GM12878 (cell line): ENCODE results near the gene CBLN3. TPM values are rescaled to one million over a fixed set of nuclear protein-coding genes. Genes with fewer than 3 reads are reported as not detected.

ENCODE experiments used
- ATAC-seq: fragments of 200-7000 bp; cut with Tn5 transposase; 3 replicates; pipeline ENCODE4 v1.9.1; 2020; ENCODE audit warnings: mild to moderate bottlenecking, moderate library complexity
- BruUV-seq: library from RNA; stranded (reverse); fragments of 400-500 nt; replicated peaks from 2 replicates; lab custom pipeline; 2021; lab: Mats Ljungman, UMichigan
- CTCF ChIA-PET: fragments of 300-600 bp; sonication (Branson Sonifier 250); formaldehyde crosslinking; extraction: SDS; loops from one replicate; lab custom pipeline; 2021; ENCODE audit warnings: inconsistent platforms; lab: Yijun Ruan, JAX
- POLR2A ChIA-PET: fragments of 350-600 bp; formaldehyde crosslinking; extraction: SDS; loops from one replicate; lab custom pipeline; 2021; ENCODE audit warnings: inconsistent platforms; lab: Charles Lee
- RAD21 ChIA-PET: fragments of 300-600 bp; sonication (Branson Sonifier 250); formaldehyde crosslinking; loops from one replicate; lab custom pipeline; 2023; ENCODE audit warnings: antibody characterized with exemption; ENCODE audit not compliant: unreplicated experiment; lab: Charles Lee
- SMC1A ChIA-PET: fragments of 300-600 bp; sonication (Branson Sonifier 250); formaldehyde crosslinking; loops from one replicate; lab custom pipeline; 2023; ENCODE audit not compliant: unreplicated experiment, uncharacterized antibody; lab: Charles Lee
- DNase-seq: peaks from one replicate; pipeline ENCODE4 v3.0.0-alpha.2; 2011; ENCODE audit warnings: low read depth, low spot score
- FAIRE-seq: peaks from 3 replicates; lab custom pipeline; 2011; peaks lifted over from hg19 to GRCh38; lab: Jason Lieb, UNC
- H2AFZ ChIP-seq: 2 replicates; pipeline ENCODE4 v1.6.0; 2011; ENCODE audit warnings: low read depth, low read length, control low read depth; ENCODE audit not compliant: control insufficient read depth
- H3K27ac ChIP-seq: 2 replicates; pipeline ENCODE4 v1.5.1; 2011; ENCODE audit warnings: control low read depth; ENCODE audit not compliant: control insufficient read depth, insufficient read depth
- H3K27me3 ChIP-seq, 2 experiments: replicated peaks in 1 of 2; 2 replicates each; pipeline versions ENCODE4 v1.6.0 to v1.6.1; 2011; ENCODE audit warnings: low read length in 1 of 2; ENCODE audit not compliant: control insufficient read depth in 2 of 2, insufficient read depth in 2 of 2
- H3K36me3 ChIP-seq, 2 experiments: 2 replicates each; pipeline ENCODE4 v1.5.1; 2011; ENCODE audit warnings: low read length in 1 of 2; ENCODE audit not compliant: control insufficient read depth in 2 of 2, insufficient read depth in 2 of 2
- H3K4me1 ChIP-seq: 2 replicates; pipeline ENCODE4 v1.6.1; 2011; ENCODE audit warnings: mild to moderate bottlenecking, low read length, moderate library complexity, mixed read lengths; ENCODE audit not compliant: control insufficient read depth, insufficient read depth
- H3K4me2 ChIP-seq: 2 replicates; pipeline ENCODE4 v1.6.0; 2011; ENCODE audit warnings: control low read depth; ENCODE audit not compliant: control insufficient read depth, insufficient read depth
- H3K4me3 ChIP-seq: fragments of 200-600 bp; sonication (generic); 2 replicates; pipeline ENCODE4 v1.5.1; 2016
- H3K79me2 ChIP-seq: 2 replicates; pipeline ENCODE4 v1.6.0; 2011; ENCODE audit warnings: low read length; ENCODE audit not compliant: control insufficient read depth, insufficient read depth
- H3K9ac ChIP-seq: 2 replicates; pipeline ENCODE4 v1.8.0; 2011; ENCODE audit warnings: low read length, control low read depth, mixed read lengths; ENCODE audit not compliant: control insufficient read depth, insufficient read depth
- H3K9me3 ChIP-seq: replicated peaks from 3 replicates; pipeline ENCODE4 v1.5.1; 2011; ENCODE audit warnings: mild to moderate bottlenecking, low read length; ENCODE audit not compliant: control insufficient read depth, insufficient read depth
- H4K20me1 ChIP-seq: 2 replicates; pipeline ENCODE4 v1.6.0; 2011; ENCODE audit not compliant: control insufficient read depth, insufficient read depth
- BRCA1 ChIP-seq: IDR thresholded peaks from 2 replicates; pipeline ENCODE4 v1.6.1; 2011; ENCODE audit warnings: low read depth, low read length, improper control_type of control experiment
- EED ChIP-seq: sonication (generic); IDR thresholded peaks from 2 replicates; pipeline ENCODE4 v1.6.1; 2016; ENCODE audit warnings: antibody characterized with exemption, low read depth
- EZH2 ChIP-seq: IDR thresholded peaks from 2 replicates; pipeline ENCODE4 v1.6.1; 2012; ENCODE audit warnings: low read depth, mild to moderate bottlenecking, control low read depth, inconsistent platforms, low read length, borderline replicate concordance; ENCODE audit not compliant: control insufficient read depth
- HDAC2 ChIP-seq: fragments of 200-600 bp; sonication (generic); IDR thresholded peaks from 2 replicates; pipeline ENCODE4 v1.6.1; 2017
- SMAD5 ChIP-seq: IDR thresholded peaks from 2 replicates; pipeline ENCODE4 v1.6.1; 2016; ENCODE audit warnings: antibody characterized with exemption, low read depth
- SPI1 ChIP-seq: IDR thresholded peaks from 2 replicates; pipeline ENCODE4 v1.6.1; 2011; ENCODE audit warnings: low read depth, mild to moderate bottlenecking, low read length, moderate library complexity, borderline replicate concordance; ENCODE audit not compliant: insufficient read depth
- WGBS: methylation state at CpG from one replicate; pipeline ENCODE4 v1.1.6; 2016; ENCODE audit warnings: low lambda C conversion rate; ENCODE audit not compliant: insufficient replicate concordance, insufficient coverage; ENCODE audit errors: missing lambda C conversion rate; 5-methylcytosine and 5-hydroxymethylcytosine counted together
- in situ Hi-C: fragments of 300-500 bp; cut with MboI; formaldehyde crosslinking; loops from 9 replicates; pipeline ENCODE4 v1.14.3; 2018; ENCODE audit warnings: mixed read lengths
- intact Hi-C: fragments of 100-400 bp; cut with micrococcal nuclease; formaldehyde crosslinking; loops from one replicate; pipeline ENCODE4 v1.14.2; 2022; ENCODE audit not compliant: unreplicated experiment
- polyA plus RNA-seq, 11 experiments: library from polyadenylated mRNA; depleted of rRNA in 4 of 11; unstranded in 6 of 11; stranded (reverse) in 5 of 11; fragments of >200 nt; fragmentation: Nextera tagmentation in 4 of 11; fragmentation: Illumina TruSeq in 1 of 11; extraction: Ambion mirVana in 4 of 11; extraction: Trizol in 1 of 11; gene quantifications; 1 replicate in 1 of 11; 2 replicates in 10 of 11; pipeline versions ENCODE4 v1.2.1 to v1.2.3, GENCODE V29; 2011 to 2016; ENCODE audit warnings: inconsistent platforms in 2 of 11, missing spikeins in 2 of 11, low read depth in 1 of 11
- total RNA-seq, 4 experiments: library from RNA; depleted of rRNA in 3 of 4; stranded (reverse); fragments of >200 nt in 3 of 4; fragmentation: Illumina TruSeq in 1 of 4; extraction: Trizol in 1 of 4; gene quantifications; 2 replicates each; pipeline versions ENCODE4 v1.2.1 to v1.2.3, GENCODE V29; 2013 to 2021
- TF ChIP-seq, protein P1 (sequence below): IDR thresholded peaks from 2 replicates; pipeline ENCODE4 v1.6.1; 2012; ENCODE audit warnings: low read depth, low read length, improper control_type of control experiment
- TF ChIP-seq, protein P2 (sequence below): fragments of 450-650 bp; IDR thresholded peaks from 2 replicates; pipeline ENCODE4 v1.6.1; 2017; ENCODE audit warnings: low read depth, mild to moderate bottlenecking, moderate library complexity
- TF ChIP-seq, protein P3 (sequence below): IDR thresholded peaks from 2 replicates; pipeline ENCODE4 v1.6.1; 2011; ENCODE audit warnings: low read depth, mild to moderate bottlenecking, low read length, moderate library complexity, borderline replicate concordance; ENCODE audit errors: extremely low read depth
- TF ChIP-seq, protein P4 (sequence below): IDR thresholded peaks from 2 replicates; pipeline ENCODE4 v1.6.1; 2012; ENCODE audit warnings: improper control_type of control experiment, low read depth, low read length; ENCODE audit not compliant: insufficient replicate concordance
- TF ChIP-seq, protein P5 (sequence below): IDR thresholded peaks from 2 replicates; pipeline ENCODE4 v1.6.1; 2011; ENCODE audit warnings: borderline replicate concordance, low read depth, mild to moderate bottlenecking, moderate library complexity, mixed read lengths, low read length; ENCODE audit not compliant: insufficient read depth; ENCODE audit errors: extremely low read length
- TF ChIP-seq, protein P6 (sequence below), 3 experiments: IDR thresholded peaks in 2 of 3; conservative IDR thresholded peaks in 1 of 3; 2 replicates each; pipeline ENCODE4 v1.5.1; 2011; ENCODE audit warnings: low read depth in 3 of 3, low read length in 3 of 3, mild to moderate bottlenecking in 3 of 3, control low read depth in 2 of 3, moderate library complexity in 2 of 3, inconsistent platforms in 1 of 3, mixed read lengths in 1 of 3; ENCODE audit not compliant: control insufficient read depth in 2 of 3, insufficient read depth in 1 of 3; ENCODE audit errors: extremely low read depth in 1 of 3

The CBLN3 gene
- total and polyA plus RNA-seq, 10 of the 15 experiments (the other 5 are each of a cell fraction or from before 2014, with no cell fraction given): 0.16 to 4.9 (median 1.3) TPM

DNA sequence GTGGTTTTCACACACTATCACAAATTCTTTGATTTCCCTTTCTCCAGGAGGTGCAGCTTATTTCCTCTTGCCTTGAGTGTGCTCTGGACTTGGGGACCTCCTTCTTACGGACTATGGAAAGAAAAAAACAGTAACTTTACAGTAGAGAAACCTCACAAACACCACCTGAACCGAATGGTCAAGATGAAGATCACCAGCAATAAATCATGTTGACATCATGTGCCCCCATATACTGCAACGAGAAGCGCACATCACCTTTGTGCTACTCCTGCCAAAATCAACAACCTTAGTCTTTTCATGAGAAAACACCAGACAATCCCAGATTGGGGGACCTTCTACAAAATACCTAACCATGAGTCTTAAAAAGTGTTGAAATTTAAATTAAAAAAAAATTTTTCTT is 43.9 kb downstream of the CBLN3 start:
- H3K36me3 ChIP-seq: no peaks in the 10 kb centered on the region
- H3K9ac ChIP-seq: no peak overlapping the region
- BruUV-seq: no TSS peak
- in situ Hi-C loops (no loop called here), intact Hi-C loops (no loop called here)
- H3K27me3 ChIP-seq: no peaks in the 10 kb centered on the region; a peak in 2 of 4 replicates
- H4K20me1 ChIP-seq: no peaks in the 10 kb centered on the region
- no peaks in the 10 kb centered on the region for H3K79me2 ChIP-seq
- H3K4me1 ChIP-seq: no peaks in the 10 kb centered on the region
- POLR2A ChIA-PET: interaction anchor here (0.6 to 1.1 kb wide), 2 partner anchors 21 to 841 kb away, joined by 4 to 6 read pairs; no protein-coding TSS in a partner anchor
- 47% methylated on average over 4 of the region's 4 CpGs for WGBS
- TF ChIP-seq BRCA1: no peak
- TF ChIP-seq EED: no peak
- no peak for TF ChIP-seq SPI1
- TF ChIP-seq HDAC2: no peak
- TF ChIP-seq, protein P1, sequence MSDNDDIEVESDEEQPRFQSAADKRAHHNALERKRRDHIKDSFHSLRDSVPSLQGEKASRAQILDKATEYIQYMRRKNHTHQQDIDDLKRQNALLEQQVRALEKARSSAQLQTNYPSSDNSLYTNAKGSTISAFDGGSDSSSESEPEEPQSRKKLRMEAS: no peak
- TF ChIP-seq, protein P2, sequence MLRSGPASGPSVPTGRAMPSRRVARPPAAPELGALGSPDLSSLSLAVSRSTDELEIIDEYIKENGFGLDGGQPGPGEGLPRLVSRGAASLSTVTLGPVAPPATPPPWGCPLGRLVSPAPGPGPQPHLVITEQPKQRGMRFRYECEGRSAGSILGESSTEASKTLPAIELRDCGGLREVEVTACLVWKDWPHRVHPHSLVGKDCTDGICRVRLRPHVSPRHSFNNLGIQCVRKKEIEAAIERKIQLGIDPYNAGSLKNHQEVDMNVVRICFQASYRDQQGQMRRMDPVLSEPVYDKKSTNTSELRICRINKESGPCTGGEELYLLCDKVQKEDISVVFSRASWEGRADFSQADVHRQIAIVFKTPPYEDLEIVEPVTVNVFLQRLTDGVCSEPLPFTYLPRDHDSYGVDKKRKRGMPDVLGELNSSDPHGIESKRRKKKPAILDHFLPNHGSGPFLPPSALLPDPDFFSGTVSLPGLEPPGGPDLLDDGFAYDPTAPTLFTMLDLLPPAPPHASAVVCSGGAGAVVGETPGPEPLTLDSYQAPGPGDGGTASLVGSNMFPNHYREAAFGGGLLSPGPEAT: no peak
- no peak for TF ChIP-seq SMAD5
- no peak for TF ChIP-seq EZH2
- TF ChIP-seq, protein P3, sequence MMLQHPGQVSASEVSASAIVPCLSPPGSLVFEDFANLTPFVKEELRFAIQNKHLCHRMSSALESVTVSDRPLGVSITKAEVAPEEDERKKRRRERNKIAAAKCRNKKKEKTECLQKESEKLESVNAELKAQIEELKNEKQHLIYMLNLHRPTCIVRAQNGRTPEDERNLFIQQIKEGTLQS: no peak
- TF ChIP-seq, protein P4, sequence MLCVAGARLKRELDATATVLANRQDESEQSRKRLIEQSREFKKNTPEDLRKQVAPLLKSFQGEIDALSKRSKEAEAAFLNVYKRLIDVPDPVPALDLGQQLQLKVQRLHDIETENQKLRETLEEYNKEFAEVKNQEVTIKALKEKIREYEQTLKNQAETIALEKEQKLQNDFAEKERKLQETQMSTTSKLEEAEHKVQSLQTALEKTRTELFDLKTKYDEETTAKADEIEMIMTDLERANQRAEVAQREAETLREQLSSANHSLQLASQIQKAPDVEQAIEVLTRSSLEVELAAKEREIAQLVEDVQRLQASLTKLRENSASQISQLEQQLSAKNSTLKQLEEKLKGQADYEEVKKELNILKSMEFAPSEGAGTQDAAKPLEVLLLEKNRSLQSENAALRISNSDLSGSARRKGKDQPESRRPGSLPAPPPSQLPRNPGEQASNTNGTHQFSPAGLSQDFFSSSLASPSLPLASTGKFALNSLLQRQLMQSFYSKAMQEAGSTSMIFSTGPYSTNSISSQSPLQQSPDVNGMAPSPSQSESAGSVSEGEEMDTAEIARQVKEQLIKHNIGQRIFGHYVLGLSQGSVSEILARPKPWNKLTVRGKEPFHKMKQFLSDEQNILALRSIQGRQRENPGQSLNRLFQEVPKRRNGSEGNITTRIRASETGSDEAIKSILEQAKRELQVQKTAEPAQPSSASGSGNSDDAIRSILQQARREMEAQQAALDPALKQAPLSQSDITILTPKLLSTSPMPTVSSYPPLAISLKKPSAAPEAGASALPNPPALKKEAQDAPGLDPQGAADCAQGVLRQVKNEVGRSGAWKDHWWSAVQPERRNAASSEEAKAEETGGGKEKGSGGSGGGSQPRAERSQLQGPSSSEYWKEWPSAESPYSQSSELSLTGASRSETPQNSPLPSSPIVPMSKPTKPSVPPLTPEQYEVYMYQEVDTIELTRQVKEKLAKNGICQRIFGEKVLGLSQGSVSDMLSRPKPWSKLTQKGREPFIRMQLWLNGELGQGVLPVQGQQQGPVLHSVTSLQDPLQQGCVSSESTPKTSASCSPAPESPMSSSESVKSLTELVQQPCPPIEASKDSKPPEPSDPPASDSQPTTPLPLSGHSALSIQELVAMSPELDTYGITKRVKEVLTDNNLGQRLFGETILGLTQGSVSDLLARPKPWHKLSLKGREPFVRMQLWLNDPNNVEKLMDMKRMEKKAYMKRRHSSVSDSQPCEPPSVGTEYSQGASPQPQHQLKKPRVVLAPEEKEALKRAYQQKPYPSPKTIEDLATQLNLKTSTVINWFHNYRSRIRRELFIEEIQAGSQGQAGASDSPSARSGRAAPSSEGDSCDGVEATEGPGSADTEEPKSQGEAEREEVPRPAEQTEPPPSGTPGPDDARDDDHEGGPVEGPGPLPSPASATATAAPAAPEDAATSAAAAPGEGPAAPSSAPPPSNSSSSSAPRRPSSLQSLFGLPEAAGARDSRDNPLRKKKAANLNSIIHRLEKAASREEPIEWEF: no peak
- TF ChIP-seq, protein P5, sequence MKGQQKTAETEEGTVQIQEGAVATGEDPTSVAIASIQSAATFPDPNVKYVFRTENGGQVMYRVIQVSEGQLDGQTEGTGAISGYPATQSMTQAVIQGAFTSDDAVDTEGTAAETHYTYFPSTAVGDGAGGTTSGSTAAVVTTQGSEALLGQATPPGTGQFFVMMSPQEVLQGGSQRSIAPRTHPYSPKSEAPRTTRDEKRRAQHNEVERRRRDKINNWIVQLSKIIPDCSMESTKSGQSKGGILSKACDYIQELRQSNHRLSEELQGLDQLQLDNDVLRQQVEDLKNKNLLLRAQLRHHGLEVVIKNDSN: no peak
- TF ChIP-seq, protein P6, sequence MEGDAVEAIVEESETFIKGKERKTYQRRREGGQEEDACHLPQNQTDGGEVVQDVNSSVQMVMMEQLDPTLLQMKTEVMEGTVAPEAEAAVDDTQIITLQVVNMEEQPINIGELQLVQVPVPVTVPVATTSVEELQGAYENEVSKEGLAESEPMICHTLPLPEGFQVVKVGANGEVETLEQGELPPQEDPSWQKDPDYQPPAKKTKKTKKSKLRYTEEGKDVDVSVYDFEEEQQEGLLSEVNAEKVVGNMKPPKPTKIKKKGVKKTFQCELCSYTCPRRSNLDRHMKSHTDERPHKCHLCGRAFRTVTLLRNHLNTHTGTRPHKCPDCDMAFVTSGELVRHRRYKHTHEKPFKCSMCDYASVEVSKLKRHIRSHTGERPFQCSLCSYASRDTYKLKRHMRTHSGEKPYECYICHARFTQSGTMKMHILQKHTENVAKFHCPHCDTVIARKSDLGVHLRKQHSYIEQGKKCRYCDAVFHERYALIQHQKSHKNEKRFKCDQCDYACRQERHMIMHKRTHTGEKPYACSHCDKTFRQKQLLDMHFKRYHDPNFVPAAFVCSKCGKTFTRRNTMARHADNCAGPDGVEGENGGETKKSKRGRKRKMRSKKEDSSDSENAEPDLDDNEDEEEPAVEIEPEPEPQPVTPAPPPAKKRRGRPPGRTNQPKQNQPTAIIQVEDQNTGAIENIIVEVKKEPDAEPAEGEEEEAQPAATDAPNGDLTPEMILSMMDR (IDR thresholded peaks at IDR 0.05 in 2 of 3, conservative IDR thresholded peaks at IDR 0.05 in 1 of 3; ENCODE audit: control insufficient read depth in 2 of 3, extremely low read depth in 1 of 3, insufficient read depth in 1 of 3, low read depth in 3 of 3, low read length in 3 of 3): no peak
- TF ChIP-seq, all 136 proteins: peak for 0
- Histone ChIP-seq H2AFZ (no peak overlapping the region), H3K4me3 (no peak overlapping the region), H3K4me2 (no peak overlapping the region), H3K27ac (no peak overlapping the region), H3K9me3 (no peaks in the 10 kb centered on the region)
- ChIA-PET SMC1A (no interaction called here), CTCF (interaction anchor here (0.6 to 1.5 kb wide), 3 partner anchors 24 to 1288 kb away, joined by 3 to 6 read pairs (median 4); no protein-coding TSS in a partner anchor), RAD21 (no interaction called here)
- no peak for FAIRE-seq
- no peak for DNase-seq
- no peak for ATAC-seq
